ENCODE data around the gene GDI1.
A peak's percentile ranks its signal among the peaks of the same experiment; 100 is the strongest.

Gene GDI1

DNA sequence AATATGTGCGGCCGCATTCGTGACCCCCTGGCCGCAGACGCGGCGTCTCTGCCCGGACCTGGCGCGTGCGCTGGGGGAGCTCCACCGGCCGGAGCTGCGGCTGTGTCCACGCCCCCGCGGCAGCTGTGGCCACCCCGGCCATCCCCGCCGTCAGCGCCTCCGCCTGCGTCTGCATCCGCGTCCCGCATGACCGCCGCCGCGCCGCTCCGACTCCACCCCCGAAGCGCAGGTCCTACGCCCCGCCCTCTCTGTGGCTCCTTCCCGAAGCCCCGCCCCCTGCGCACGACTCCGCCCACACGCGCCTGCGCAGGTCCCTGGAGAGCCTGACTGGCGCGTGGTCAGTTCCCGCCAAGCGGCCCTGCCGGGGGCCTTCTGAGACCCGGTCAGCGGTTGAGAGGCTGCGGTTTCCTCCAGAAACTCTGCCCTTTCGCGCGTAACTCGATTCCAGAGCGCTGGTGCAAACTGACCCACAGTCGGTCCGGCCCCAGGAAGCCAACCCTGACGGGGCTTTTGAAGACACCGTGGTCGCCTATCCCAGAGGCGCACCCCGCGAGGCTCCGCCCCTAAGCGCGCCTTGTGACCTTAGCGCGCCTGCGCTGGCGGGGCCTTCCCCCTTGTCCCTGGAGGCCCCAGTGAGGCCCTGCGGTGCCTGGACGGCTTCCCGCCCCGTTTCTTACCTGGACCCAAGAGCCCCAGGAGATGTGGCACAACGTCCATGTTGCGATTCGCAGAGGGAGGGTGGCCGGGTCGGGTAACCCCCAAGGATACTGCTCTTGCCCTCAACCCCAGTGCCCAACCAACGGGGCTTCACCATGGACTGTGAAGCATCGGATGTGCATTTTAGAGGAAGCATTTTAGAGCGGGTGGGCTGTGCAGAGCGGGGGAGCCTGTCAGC lies 42.0 kb downstream of the GDI1 start, which contains the start of gene LAGE3 (continued):
- TF ChIP-seq, protein P1, sequence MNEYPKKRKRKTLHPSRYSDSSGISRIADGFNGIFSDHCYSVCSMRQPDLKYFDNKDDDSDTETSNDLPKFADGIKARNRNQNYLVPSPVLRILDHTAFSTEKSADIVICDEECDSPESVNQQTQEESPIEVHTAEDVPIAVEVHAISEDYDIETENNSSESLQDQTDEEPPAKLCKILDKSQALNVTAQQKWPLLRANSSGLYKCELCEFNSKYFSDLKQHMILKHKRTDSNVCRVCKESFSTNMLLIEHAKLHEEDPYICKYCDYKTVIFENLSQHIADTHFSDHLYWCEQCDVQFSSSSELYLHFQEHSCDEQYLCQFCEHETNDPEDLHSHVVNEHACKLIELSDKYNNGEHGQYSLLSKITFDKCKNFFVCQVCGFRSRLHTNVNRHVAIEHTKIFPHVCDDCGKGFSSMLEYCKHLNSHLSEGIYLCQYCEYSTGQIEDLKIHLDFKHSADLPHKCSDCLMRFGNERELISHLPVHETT (tag by site-specific recombination; IDR thresholded peaks at IDR 0.05): no peak
- TF ChIP-seq ATF2 (tag by site-specific recombination; IDR thresholded peaks at IDR 0.05; ENCODE audit: low read depth) (no peak), KLF10 (tag by site-specific recombination; IDR thresholded peaks at IDR 0.05) (peak; percentile 79; the same call in 1 of the 2 replicates), ZNF558 (tag by site-specific recombination; IDR thresholded peaks at IDR 0.05) (no peak), ZNF157 (tag by site-specific recombination; IDR thresholded peaks at IDR 0.05) (no peak), ZBTB20 (tag by site-specific recombination; IDR thresholded peaks at IDR 0.05) (peak; percentile 69; the same call in 1 of the 2 replicates), GLIS1 (tag by site-specific recombination; IDR thresholded peaks at IDR 0.05) (peak; percentile 60), ZBTB1 (tag by site-specific recombination; IDR thresholded peaks at IDR 0.05) (no peak), ZNF658 (tag by site-specific recombination; IDR thresholded peaks at IDR 0.05) (no peak), ZFP69B (tag by site-specific recombination; IDR thresholded peaks at IDR 0.05) (no peak), ZNF654 (tag by site-specific recombination; IDR thresholded peaks at IDR 0.05; ENCODE audit: low read depth) (no peak), ZNF184 (tag by site-specific recombination; IDR thresholded peaks at IDR 0.05) (no peak), ZNF274 (IDR thresholded peaks at IDR 0.05; ENCODE audit: low read length) (no peak), ZNF274 (tag by site-specific recombination; IDR thresholded peaks at IDR 0.05; ENCODE audit: borderline replicate concordance) (no peak), ZNF426 (tag by site-specific recombination; IDR thresholded peaks at IDR 0.05) (no peak), GLI4 (tag by site-specific recombination; IDR thresholded peaks at IDR 0.05) (no peak), ZNF792 (tag by site-specific recombination; IDR thresholded peaks at IDR 0.05) (no peak), ZNF785 (tag by site-specific recombination; IDR thresholded peaks at IDR 0.05) (no peak), ZNF645 (tag by site-specific recombination; IDR thresholded peaks at IDR 0.05) (no peak), ZNF391 (tag by site-specific recombination; IDR thresholded peaks at IDR 0.05; ENCODE audit: borderline replicate concordance, low read depth) (no peak; the same call in 1 of the 2 replicates), IKZF3 (tag by site-specific recombination; IDR thresholded peaks at IDR 0.05) (peak; percentile 45; the same call in 1 of the 2 replicates), ZNF404 (tag by site-specific recombination; IDR thresholded peaks at IDR 0.05) (no peak), ZNF843 (tag by site-specific recombination; IDR thresholded peaks at IDR 0.05) (no peak), ZBTB8A (tag by site-specific recombination; IDR thresholded peaks at IDR 0.05) (peak; percentile 58), SCRT2 (tag by site-specific recombination; IDR thresholded peaks at IDR 0.05) (no peak), ZNF561 (tag by site-specific recombination; IDR thresholded peaks at IDR 0.05; ENCODE audit: borderline replicate concordance) (peak; percentile 79), AEBP2 (tag by site-specific recombination; IDR thresholded peaks at IDR 0.05; ENCODE audit: borderline replicate concordance) (no peak), KLF1 (tag by site-specific recombination; IDR thresholded peaks at IDR 0.05) (no peak)
- TF ChIP-seq, protein P2, sequence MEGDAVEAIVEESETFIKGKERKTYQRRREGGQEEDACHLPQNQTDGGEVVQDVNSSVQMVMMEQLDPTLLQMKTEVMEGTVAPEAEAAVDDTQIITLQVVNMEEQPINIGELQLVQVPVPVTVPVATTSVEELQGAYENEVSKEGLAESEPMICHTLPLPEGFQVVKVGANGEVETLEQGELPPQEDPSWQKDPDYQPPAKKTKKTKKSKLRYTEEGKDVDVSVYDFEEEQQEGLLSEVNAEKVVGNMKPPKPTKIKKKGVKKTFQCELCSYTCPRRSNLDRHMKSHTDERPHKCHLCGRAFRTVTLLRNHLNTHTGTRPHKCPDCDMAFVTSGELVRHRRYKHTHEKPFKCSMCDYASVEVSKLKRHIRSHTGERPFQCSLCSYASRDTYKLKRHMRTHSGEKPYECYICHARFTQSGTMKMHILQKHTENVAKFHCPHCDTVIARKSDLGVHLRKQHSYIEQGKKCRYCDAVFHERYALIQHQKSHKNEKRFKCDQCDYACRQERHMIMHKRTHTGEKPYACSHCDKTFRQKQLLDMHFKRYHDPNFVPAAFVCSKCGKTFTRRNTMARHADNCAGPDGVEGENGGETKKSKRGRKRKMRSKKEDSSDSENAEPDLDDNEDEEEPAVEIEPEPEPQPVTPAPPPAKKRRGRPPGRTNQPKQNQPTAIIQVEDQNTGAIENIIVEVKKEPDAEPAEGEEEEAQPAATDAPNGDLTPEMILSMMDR (tag by site-specific recombination; IDR thresholded peaks at IDR 0.05): no peak
- TF ChIP-seq, protein P3, sequence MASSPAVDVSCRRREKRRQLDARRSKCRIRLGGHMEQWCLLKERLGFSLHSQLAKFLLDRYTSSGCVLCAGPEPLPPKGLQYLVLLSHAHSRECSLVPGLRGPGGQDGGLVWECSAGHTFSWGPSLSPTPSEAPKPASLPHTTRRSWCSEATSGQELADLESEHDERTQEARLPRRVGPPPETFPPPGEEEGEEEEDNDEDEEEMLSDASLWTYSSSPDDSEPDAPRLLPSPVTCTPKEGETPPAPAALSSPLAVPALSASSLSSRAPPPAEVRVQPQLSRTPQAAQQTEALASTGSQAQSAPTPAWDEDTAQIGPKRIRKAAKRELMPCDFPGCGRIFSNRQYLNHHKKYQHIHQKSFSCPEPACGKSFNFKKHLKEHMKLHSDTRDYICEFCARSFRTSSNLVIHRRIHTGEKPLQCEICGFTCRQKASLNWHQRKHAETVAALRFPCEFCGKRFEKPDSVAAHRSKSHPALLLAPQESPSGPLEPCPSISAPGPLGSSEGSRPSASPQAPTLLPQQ (tag by site-specific recombination; IDR thresholded peaks at IDR 0.05): peak; percentile 68
- TF ChIP-seq, protein P4, sequence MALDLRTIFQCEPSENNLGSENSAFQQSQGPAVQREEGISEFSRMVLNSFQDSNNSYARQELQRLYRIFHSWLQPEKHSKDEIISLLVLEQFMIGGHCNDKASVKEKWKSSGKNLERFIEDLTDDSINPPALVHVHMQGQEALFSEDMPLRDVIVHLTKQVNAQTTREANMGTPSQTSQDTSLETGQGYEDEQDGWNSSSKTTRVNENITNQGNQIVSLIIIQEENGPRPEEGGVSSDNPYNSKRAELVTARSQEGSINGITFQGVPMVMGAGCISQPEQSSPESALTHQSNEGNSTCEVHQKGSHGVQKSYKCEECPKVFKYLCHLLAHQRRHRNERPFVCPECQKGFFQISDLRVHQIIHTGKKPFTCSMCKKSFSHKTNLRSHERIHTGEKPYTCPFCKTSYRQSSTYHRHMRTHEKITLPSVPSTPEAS (tag by site-specific recombination; IDR thresholded peaks at IDR 0.05): no peak

All from HEK293 (cell line).